WTC11 (cell line): Measurements from ENCODE around the gene COPE.

Experiments
- MYBL2 ChIP-seq: sonication (generic); formaldehyde crosslinking; IDR thresholded peaks from 2 replicates; pipeline ENCODE4 v1.8.1; 2023; ENCODE audit warnings: mild to moderate bottlenecking, moderate library complexity, missing genetic modification reagents
- NFYB ChIP-seq: sonication (generic); formaldehyde crosslinking; conservative IDR thresholded peaks from 2 replicates; pipeline ENCODE4 v1.8.0; 2022; ENCODE audit warnings: low read depth, missing genetic modification reagents
- NR1H2 ChIP-seq: sonication (generic); formaldehyde crosslinking; IDR thresholded peaks from 2 replicates; pipeline ENCODE4 v1.9.0; 2021; ENCODE audit warnings: mild to moderate bottlenecking, moderate library complexity, missing genetic modification reagents
- TF ChIP-seq, protein P1 (sequence below): sonication (generic); formaldehyde crosslinking; IDR thresholded peaks from 2 replicates; pipeline ENCODE4 v1.8.1; 2023; ENCODE audit warnings: mild to moderate bottlenecking, missing genetic modification reagents, moderate library complexity
- TF ChIP-seq, protein P2 (sequence below): sonication (generic); formaldehyde crosslinking; IDR thresholded peaks from 2 replicates; pipeline ENCODE4 v1.8.1; 2022; ENCODE audit warnings: low read depth, missing genetic modification reagents, borderline replicate concordance

- TF ChIP-seq, protein P1, sequence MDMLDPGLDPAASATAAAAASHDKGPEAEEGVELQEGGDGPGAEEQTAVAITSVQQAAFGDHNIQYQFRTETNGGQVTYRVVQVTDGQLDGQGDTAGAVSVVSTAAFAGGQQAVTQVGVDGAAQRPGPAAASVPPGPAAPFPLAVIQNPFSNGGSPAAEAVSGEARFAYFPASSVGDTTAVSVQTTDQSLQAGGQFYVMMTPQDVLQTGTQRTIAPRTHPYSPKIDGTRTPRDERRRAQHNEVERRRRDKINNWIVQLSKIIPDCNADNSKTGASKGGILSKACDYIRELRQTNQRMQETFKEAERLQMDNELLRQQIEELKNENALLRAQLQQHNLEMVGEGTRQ (CRISPR knock-in tag) = no peak
- TF ChIP-seq NFYB (CRISPR knock-in tag) (no peak), MYBL2 (CRISPR knock-in tag) (no peak), NR1H2 (CRISPR knock-in tag) (no peak)
- TF ChIP-seq, protein P2, sequence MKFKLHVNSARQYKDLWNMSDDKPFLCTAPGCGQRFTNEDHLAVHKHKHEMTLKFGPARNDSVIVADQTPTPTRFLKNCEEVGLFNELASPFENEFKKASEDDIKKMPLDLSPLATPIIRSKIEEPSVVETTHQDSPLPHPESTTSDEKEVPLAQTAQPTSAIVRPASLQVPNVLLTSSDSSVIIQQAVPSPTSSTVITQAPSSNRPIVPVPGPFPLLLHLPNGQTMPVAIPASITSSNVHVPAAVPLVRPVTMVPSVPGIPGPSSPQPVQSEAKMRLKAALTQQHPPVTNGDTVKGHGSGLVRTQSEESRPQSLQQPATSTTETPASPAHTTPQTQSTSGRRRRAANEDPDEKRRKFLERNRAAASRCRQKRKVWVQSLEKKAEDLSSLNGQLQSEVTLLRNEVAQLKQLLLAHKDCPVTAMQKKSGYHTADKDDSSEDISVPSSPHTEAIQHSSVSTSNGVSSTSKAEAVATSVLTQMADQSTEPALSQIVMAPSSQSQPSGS = no peak
Measured at GRCh38 chr19:18954094-18954493, 34.9 kb upstream of the COPE start.
